Motor neuron (in vitro differentiated cells): ENCODE data around the gene ZNF91. TPM values are rescaled to one million over a fixed set of nuclear protein-coding genes. Genes with fewer than 3 reads are reported as not detected.
"Not testable (repeated sequence)": the region's sequence is repeated elsewhere in the genome, so short reads cannot be mapped to it uniquely, and the experiment has no call there.

Experiments used
- ATAC-seq, 8 experiments: fragments of 200-7000 bp; cut with Tn5 transposase; replicated peaks in 6 of 8; 2 replicates each; pipeline ENCODE4 v1.8.0; 2021; ENCODE audit warnings: mild to moderate bottlenecking in 8 of 8, moderate library complexity in 8 of 8
- H3K27ac ChIP-seq, 2 donors: fragments of 250-450 bp; sonication (Bioruptor Pico); 2 replicates each; pipeline ENCODE4 v1.9.0; 2021; ENCODE audit warnings: antibody characterized with exemption in 2 of 2, mild to moderate bottlenecking in 2 of 2, moderate library complexity in 1 of 2
- H3K4me1 ChIP-seq, 2 donors: fragments of 250-450 bp; sonication (Bioruptor Pico); replicated peaks in 1 of 2; 2 replicates each; pipeline ENCODE4 v1.6.1; 2021; ENCODE audit warnings: antibody characterized with exemption in 2 of 2, mild to moderate bottlenecking in 2 of 2, moderate library complexity in 1 of 2
- H3K4me3 ChIP-seq, 5 donors: fragments of 250-450 bp; sonication (Bioruptor Pico); 2 replicates each; pipeline ENCODE4 v1.9.0; 2021; ENCODE audit warnings: antibody characterized with exemption in 5 of 5, mild to moderate bottlenecking in 5 of 5, moderate library complexity in 4 of 5
- WGBS, 10 experiments: fragments of 450-650 bp; shearing (Covaris generic); methylation state at CpG; one replicate each; pipeline ENCODE4 v1.0.0; 2022; 5-methylcytosine and 5-hydroxymethylcytosine counted together
- in situ Hi-C, 9 experiments: fragments of 400-800 bp; cut with MboI; loops; one replicate each; pipeline ENCODE4 v1.15.0; 2021; ENCODE audit warnings: low sequenced_read_pairs in 9 of 9, low pct_unique_long_range_greater_than_20kb in 2 of 9; ENCODE audit not compliant: unreplicated experiment in 9 of 9
- total RNA-seq, 8 experiments: library from RNA; unstranded; fragments of 300-600 nt; gene quantifications; 2 replicates each; pipeline versions ENCODE4 v1.2.3 to v1.2.4, GENCODE V29; 2022

The ZNF91 gene
- total RNA-seq, 8 experiments from 2014 or later = 18.1 to 233 (median 137) TPM

- Histone ChIP-seq H3K4me3 (no peak overlapping the region), H3K4me1 (no peaks in the 10 kb centered on the region), H3K27ac (no peak overlapping the region)
- 64% methylated on average over 2 of the region's 2 CpGs; no CpG with 5 or more reads in 9 of the 10 experiments for WGBS, 10 experiments
- ATAC-seq = no peak
- in situ Hi-C loops = no loop called here
These were observed 12.4 kb upstream of the ZNF91 start for GRCh38 chr19:23407616-23408133.

GRCh38 chr19:23406721-23407120 lies 11.4 kb upstream of the ZNF91 start:
- WGBS, 10 experiments = 45 to 100% (median 62%) methylated on average over 1 to 2 of the region's 3 CpGs; no CpG with 5 or more reads in 4 of the 10 experiments
- Histone ChIP-seq H3K4me3 (no peak overlapping the region), H3K27ac (no peak overlapping the region), H3K4me1 (no peaks in the 10 kb centered on the region)
- in situ Hi-C loops = no loop called here
- no peak for ATAC-seq

- no peak for ATAC-seq
- in situ Hi-C loops = no loop called here
These were observed 10.8 kb upstream of the ZNF91 start for GRCh38 chr19:23406091-23406490.

GRCh38 chr19:23404676-23405075 lies 9.4 kb upstream of the ZNF91 start:
- in situ Hi-C loops = no loop called here
- ATAC-seq = no peak
- no peaks in the 10 kb centered on the region for H3K4me1 ChIP-seq
- 0 to 100% (median 79%) methylated on average over 1 of the region's 1 CpG; no CpG with 5 or more reads in 6 of the 10 experiments for WGBS, 10 experiments
- no peak overlapping the region for H3K27ac ChIP-seq
- no peak overlapping the region for H3K4me3 ChIP-seq

More at GRCh38 chr19:23406091-23406490, 10.8 kb upstream of the ZNF91 start:
- H3K4me3 ChIP-seq = no peak overlapping the region
- no peak overlapping the region for H3K27ac ChIP-seq
- 20 to 100% (median 67%) methylated on average over 1 to 2 of the region's 2 CpGs; no CpG with 5 or more reads in 3 of the 10 experiments for WGBS, 10 experiments
- no peaks in the 10 kb centered on the region for H3K4me1 ChIP-seq

- Histone ChIP-seq H3K27ac (no peak overlapping the region), H3K4me1 (no peaks in the 10 kb centered on the region), H3K4me3 (no peak overlapping the region)
- in situ Hi-C loops = no loop called here
- 4 to 100% (median 63%) methylated on average over 1 to 4 of the region's 4 CpGs; no CpG with 5 or more reads in 2 of the 10 experiments for WGBS, 10 experiments
- ATAC-seq = no peak
These were observed 8.5 kb upstream of the ZNF91 start for GRCh38 chr19:23403581-23404324.

- 20 to 100% (median 60%) methylated on average over 1 to 3 of the region's 3 CpGs; no CpG with 5 or more reads in 4 of the 10 experiments for WGBS, 10 experiments
- in situ Hi-C loops = no loop called here
These were observed 7.8 kb upstream of the ZNF91 start for GRCh38 chr19:23403052-23403451.

GRCh38 chr19:23402388-23402787 lies 7.1 kb upstream of the ZNF91 start:
- in situ Hi-C loops = no loop called here
- Histone ChIP-seq H3K4me3 (no peak overlapping the region), H3K4me1 (no peaks in the 10 kb centered on the region), H3K27ac (no peak overlapping the region)
- ATAC-seq = no peak
- WGBS, 10 experiments = 34 to 100% (median 84%) methylated on average over 1 to 2 of the region's 2 CpGs; no CpG with 5 or more reads in 4 of the 10 experiments

More at GRCh38 chr19:23403052-23403451, 7.8 kb upstream of the ZNF91 start:
- Histone ChIP-seq H3K27ac (no peak overlapping the region), H3K4me3 (no peak overlapping the region), H3K4me1 (no peaks in the 10 kb centered on the region)
- ATAC-seq = no peak

- WGBS, 10 experiments = 17 to 100% (median 95%) methylated on average over 1 to 4 of the region's 4 CpGs; no CpG with 5 or more reads in 5 of the 10 experiments
- in situ Hi-C loops = no loop called here
These were observed 5.9 kb upstream of the ZNF91 start for GRCh38 chr19:23401086-23401610.

GRCh38 chr19:23399443-23399842 lies 4.2 kb upstream of the ZNF91 start:
- in situ Hi-C loops = no loop called here
- no peak for ATAC-seq
- 20 to 100% (median 90%) methylated on average over 1 to 3 of the region's 3 CpGs; no CpG with 5 or more reads in 4 of the 10 experiments for WGBS, 10 experiments
- Histone ChIP-seq H3K4me1 (peaks cover 0 to 3% of the 10 kb centered on the region in 2 donors), H3K4me3 (no peak overlapping the region), H3K27ac (no peak overlapping the region)

More at GRCh38 chr19:23401086-23401610, 5.9 kb upstream of the ZNF91 start:
- no peak for ATAC-seq
- no peak overlapping the region for H3K4me3 ChIP-seq
- H3K4me1 ChIP-seq = no peaks in the 10 kb centered on the region
- H3K27ac ChIP-seq = no peak overlapping the region

- in situ Hi-C loops = not testable (repeated sequence)
- peak overlapping the region in 4 of 5 donors; percentile 67 to 96 (median 80) for H3K4me3 ChIP-seq
These were observed 449 bp upstream of the ZNF91 start for GRCh38 chr19:23395722-23396117.

GRCh38 chr19:23394511-23394910 lies 760 bp downstream of the ZNF91 start:
- WGBS, 10 experiments = 0 to 9% (median 2%) methylated on average over 2 to 10 of the region's 11 CpGs; no CpG with 5 or more reads in 4 of the 10 experiments
- in situ Hi-C loops = no loop called here
- ATAC-seq = peak in 2 of 8 experiments; percentile 18 to 24
- Histone ChIP-seq H3K4me3 (peak overlapping the region; percentile 67 to 96 (median 83)), H3K27ac (peak overlapping the region; percentile 97 to 98), H3K4me1 (peaks cover 5 to 15% of the 10 kb centered on the region in 2 donors)

More at GRCh38 chr19:23395722-23396117, 449 bp upstream of the ZNF91 start:
- 89 to 100% (median 94%) methylated on average over 2 to 9 of the region's 10 CpGs; no CpG with 5 or more reads in 2 of the 10 experiments for WGBS, 10 experiments
- peaks cover 5 to 15% of the 10 kb centered on the region in 2 donors for H3K4me1 ChIP-seq
- not testable (repeated sequence) for ATAC-seq
- peak overlapping the region; percentile 48 to 77 for H3K27ac ChIP-seq

GRCh38 chr19:23393121-23393520 lies 2.1 kb downstream of the ZNF91 start:
- whole genome bisulfite sequencing, 10 experiments = 57 to 100% (median 100%) methylated on average over 1 of the region's 1 CpG; no CpG with 5 or more reads in 1 of the 10 experiments
- ATAC-seq = no peak
- in situ Hi-C loops = no loop called here
- Histone ChIP-seq H3K27ac (no peak overlapping the region), H3K4me3 (no peak overlapping the region), H3K4me1 (peaks cover 5 to 15% of the 10 kb centered on the region in 2 donors)

- peaks cover 5 to 15% of the 10 kb centered on the region in 2 donors for H3K4me1 ChIP-seq
- in situ Hi-C loops = no loop called here
- no peak for ATAC-seq
- H3K4me3 ChIP-seq = no peak overlapping the region
- no peak overlapping the region for H3K27ac ChIP-seq
These were observed 4.0 kb downstream of the ZNF91 start for GRCh38 chr19:23391236-23391635.
